ENCODE measurements around the gene AIRE.

DNA sequence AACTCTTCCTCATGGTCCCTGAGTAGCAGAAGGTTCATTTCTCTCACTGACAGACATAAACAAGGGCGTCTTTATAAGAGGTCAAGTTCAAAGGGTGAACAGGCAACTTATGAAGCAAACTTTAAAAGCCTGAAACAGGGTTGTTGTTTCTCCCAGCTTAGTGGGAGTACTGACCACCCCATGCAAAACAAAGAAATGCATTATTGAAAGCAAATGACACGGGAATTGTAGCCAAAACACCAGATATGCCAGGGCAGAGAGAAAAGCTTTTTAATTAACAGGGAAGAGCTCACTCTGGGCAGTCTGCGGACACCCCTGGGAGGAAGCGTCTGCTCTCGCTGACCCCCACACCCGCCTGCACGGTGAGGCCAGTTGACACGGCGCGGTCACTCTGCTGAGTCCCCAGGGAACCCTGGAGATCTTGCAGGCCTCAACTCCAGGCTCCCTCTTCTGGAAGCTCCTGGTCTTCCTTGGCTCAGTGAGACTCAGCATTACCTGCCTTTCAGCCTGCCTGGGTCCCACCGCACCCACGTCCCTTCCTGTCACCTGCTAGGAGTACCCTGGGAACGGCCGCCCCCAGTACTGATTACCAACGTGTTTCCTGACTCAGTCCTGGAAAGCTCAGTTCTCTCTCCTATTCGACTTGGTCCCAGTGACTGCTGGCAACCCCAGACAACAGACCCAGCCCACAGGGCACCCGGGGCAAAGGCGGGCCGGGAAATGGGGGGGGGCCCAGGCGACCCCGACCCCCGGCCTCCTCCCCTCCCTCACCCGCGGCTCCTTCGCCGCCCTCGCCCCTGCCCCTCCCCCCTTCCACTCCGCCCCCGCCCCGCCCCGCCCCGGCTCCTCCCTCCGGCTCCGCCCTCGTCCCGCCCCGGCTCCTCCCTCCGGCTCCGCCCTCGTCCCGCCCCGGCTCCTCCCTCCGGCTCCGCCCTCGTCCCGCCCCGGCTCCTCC is 52.5 kb downstream of the AIRE start:
- TF ChIP-seq POLR2AphosphoS5 (IDR thresholded peaks at IDR 0.05) (peak in 1 of 2 donors; percentile 29), EP300 (IDR thresholded peaks at IDR 0.05) (no peak), CTCF (IDR thresholded peaks at IDR 0.05) (peak; percentile 39 to 51 (median 49))
